HEK293 (cell line): Measurements from ENCODE around the gene CCNG2.

ENCODE experiments used
- CTCF ChIA-PET: fragments of 350-600 bp; formaldehyde crosslinking; extraction: SDS; loops from one replicate; lab custom pipeline; 2021; ENCODE audit warnings: antibody characterized with exemption; lab: Yijun Ruan, JAX
- POLR2A ChIA-PET: fragments of 300-600 bp; formaldehyde crosslinking; extraction: SDS; loops from one replicate; lab custom pipeline; 2020; ENCODE audit warnings: antibody characterized with exemption, inconsistent platforms; lab: Yijun Ruan, JAX
- H3K27ac ChIP-seq: fragments of 200-500 bp; sonication (Bioruptor generic); 2 replicates; pipeline ENCODE4 v1.5.1; 2014; ENCODE audit warnings: low read depth, low read length, control low read depth, inconsistent platforms; ENCODE audit errors: extremely low read depth
- H3K36me3 ChIP-seq, 2 experiments: fragments of 200-500 bp in 1 of 2; sonication (Bioruptor generic) in 1 of 2; 1 replicate in 1 of 2; 2 replicates in 1 of 2; pipeline ENCODE4 v1.5.1; 2014 to 2017; ENCODE audit warnings: inconsistent platforms in 2 of 2, low read length in 2 of 2; ENCODE audit not compliant: control insufficient read depth in 2 of 2, insufficient read depth in 1 of 2
- H3K4me1 ChIP-seq: fragments of 200-500 bp; sonication (Bioruptor generic); 2 replicates; pipeline ENCODE4 v1.5.1; 2014; ENCODE audit warnings: mild to moderate bottlenecking, low read length, inconsistent platforms; ENCODE audit not compliant: control insufficient read depth, insufficient read depth
- H3K4me3 ChIP-seq: 2 replicates; pipeline ENCODE4 v1.5.1; 2011; ENCODE audit warnings: low read depth, mild to moderate bottlenecking, control low read depth, low read length, moderate library complexity
- H3K9me3 ChIP-seq: fragments of 200-500 bp; sonication (Bioruptor generic); 2 replicates; pipeline ENCODE4 v1.5.1; 2014; ENCODE audit warnings: low read depth, low read length, inconsistent platforms; ENCODE audit not compliant: control insufficient read depth, insufficient read depth
- GLI2 ChIP-seq: fragments of 450-650 bp; formaldehyde crosslinking; IDR thresholded peaks from 2 replicates; pipeline ENCODE4; 2017; ENCODE audit warnings: missing biosample characterization, missing genetic modification characterization, low read depth, borderline replicate concordance
- HOXC10 ChIP-seq: sonication (generic); formaldehyde crosslinking; IDR thresholded peaks from 2 replicates; pipeline ENCODE4 v1.8.1; 2023; ENCODE audit warnings: mild to moderate bottlenecking, missing genetic modification reagents
- KLF9 ChIP-seq: fragments of 450-650 bp; formaldehyde crosslinking; IDR thresholded peaks from 2 replicates; pipeline ENCODE4 v1.5.1; 2016; ENCODE audit warnings: missing biosample characterization, missing genetic modification characterization, low read depth
- MYNN ChIP-seq: fragments of 450-650 bp; formaldehyde crosslinking; IDR thresholded peaks from 2 replicates; pipeline ENCODE4 v1.5.1; 2016; ENCODE audit warnings: missing biosample characterization, missing genetic modification characterization, borderline replicate concordance
- OSR2 ChIP-seq: fragments of 450-650 bp; formaldehyde crosslinking; IDR thresholded peaks from 2 replicates; pipeline ENCODE4 v1.5.1; 2016; ENCODE audit warnings: missing biosample characterization, missing genetic modification characterization
- OVOL3 ChIP-seq: fragments of 450-650 bp; formaldehyde crosslinking; IDR thresholded peaks from 2 replicates; pipeline ENCODE4 v1.5.1; 2016; ENCODE audit warnings: missing biosample characterization, missing genetic modification characterization
- RBAK ChIP-seq: fragments of 450-650 bp; formaldehyde crosslinking; IDR thresholded peaks from 2 replicates; pipeline ENCODE4 v1.5.1; 2016; ENCODE audit warnings: missing biosample characterization, missing genetic modification characterization
- SETDB1 ChIP-seq: IDR thresholded peaks from one replicate; pipeline ENCODE4 v1.6.1; 2017; ENCODE audit warnings: mild to moderate bottlenecking, low read length, moderate library complexity, mixed read lengths; ENCODE audit not compliant: insufficient read length
- SP2 ChIP-seq: fragments of 450-650 bp; formaldehyde crosslinking; IDR thresholded peaks from 2 replicates; pipeline ENCODE4 v1.5.1; 2016; ENCODE audit warnings: missing biosample characterization, missing genetic modification characterization
- SP7 ChIP-seq: fragments of 450-650 bp; formaldehyde crosslinking; IDR thresholded peaks from 2 replicates; pipeline ENCODE4 v1.5.1; 2016; ENCODE audit warnings: missing biosample characterization, missing genetic modification characterization
- TRIM28 ChIP-seq: IDR thresholded peaks from 2 replicates; pipeline ENCODE4 v1.6.1; 2011; ENCODE audit warnings: low read length, control low read depth, borderline replicate concordance
- YY1 ChIP-seq: fragments of 450-650 bp; formaldehyde crosslinking; IDR thresholded peaks from 2 replicates; pipeline ENCODE4 v1.5.1; 2018; ENCODE audit warnings: missing biosample characterization, missing genetic modification characterization
- ZBTB17 ChIP-seq: fragments of 450-650 bp; formaldehyde crosslinking; IDR thresholded peaks from 2 replicates; pipeline ENCODE4 v1.5.1; 2016; ENCODE audit warnings: missing biosample characterization, missing genetic modification characterization
- ZBTB21 ChIP-seq: fragments of 450-650 bp; formaldehyde crosslinking; IDR thresholded peaks from 2 replicates; pipeline ENCODE4 v1.5.1; 2017; ENCODE audit warnings: missing biosample characterization, missing genetic modification characterization
- ZEB2 ChIP-seq: fragments of 450-650 bp; formaldehyde crosslinking; IDR thresholded peaks from 2 replicates; pipeline ENCODE4 v1.5.1; 2016; ENCODE audit warnings: missing biosample characterization, missing genetic modification characterization
- ZNF112 ChIP-seq: fragments of 450-650 bp; formaldehyde crosslinking; IDR thresholded peaks from 2 replicates; pipeline ENCODE4 v1.5.0; 2017; ENCODE audit warnings: missing biosample characterization, missing genetic modification characterization
- ZNF202 ChIP-seq: fragments of 450-650 bp; formaldehyde crosslinking; IDR thresholded peaks from 2 replicates; pipeline ENCODE4 v1.5.1; 2016; ENCODE audit warnings: missing biosample characterization, missing genetic modification characterization, borderline replicate concordance
- ZNF214 ChIP-seq: fragments of 450-650 bp; formaldehyde crosslinking; IDR thresholded peaks from 2 replicates; pipeline ENCODE4 v1.5.1; 2017; ENCODE audit warnings: missing biosample characterization, mild to moderate bottlenecking, missing genetic modification characterization, borderline replicate concordance
- ZNF23 ChIP-seq: fragments of 450-650 bp; formaldehyde crosslinking; IDR thresholded peaks from 2 replicates; pipeline ENCODE4 v1.5.1; 2016; ENCODE audit warnings: missing biosample characterization, missing genetic modification characterization, borderline replicate concordance
- ZNF24 ChIP-seq: fragments of 450-650 bp; formaldehyde crosslinking; IDR thresholded peaks from 2 replicates; pipeline ENCODE4 v1.5.1; 2016; ENCODE audit warnings: missing biosample characterization, missing genetic modification characterization
- ZNF302 ChIP-seq: fragments of 450-650 bp; formaldehyde crosslinking; IDR thresholded peaks from 2 replicates; pipeline ENCODE4 v1.5.1; 2016; ENCODE audit warnings: missing biosample characterization, missing genetic modification characterization, low read depth
- ZNF341 ChIP-seq: fragments of 450-650 bp; formaldehyde crosslinking; IDR thresholded peaks from 2 replicates; pipeline ENCODE4; 2016; ENCODE audit warnings: low read depth, missing biosample characterization, missing genetic modification characterization
- ZNF404 ChIP-seq: fragments of 450-650 bp; formaldehyde crosslinking; IDR thresholded peaks from 2 replicates; pipeline ENCODE4 v1.5.1; 2017; ENCODE audit warnings: missing biosample characterization, missing genetic modification characterization
- ZNF529 ChIP-seq: fragments of 450-650 bp; formaldehyde crosslinking; IDR thresholded peaks from 2 replicates; pipeline ENCODE4 v1.5.1; 2017; ENCODE audit warnings: missing genetic modification characterization, missing biosample characterization; ENCODE audit not compliant: insufficient replicate concordance
- ZNF548 ChIP-seq: fragments of 450-650 bp; formaldehyde crosslinking; IDR thresholded peaks from 2 replicates; pipeline ENCODE4 v1.5.1; 2016; ENCODE audit warnings: missing biosample characterization, missing genetic modification characterization
- ZNF561 ChIP-seq: fragments of 450-650 bp; IDR thresholded peaks from 2 replicates; pipeline ENCODE4 v1.5.1; 2018; ENCODE audit warnings: missing biosample characterization, missing genetic modification characterization, borderline replicate concordance
- TF ChIP-seq, protein P1 (sequence below): fragments of 450-650 bp; formaldehyde crosslinking; IDR thresholded peaks from 2 replicates; pipeline ENCODE4 v1.5.1; 2016; ENCODE audit warnings: missing biosample characterization, missing genetic modification characterization
- TF ChIP-seq, protein P2 (sequence below): fragments of 450-650 bp; formaldehyde crosslinking; IDR thresholded peaks from 2 replicates; pipeline ENCODE4 v1.5.1; 2016; ENCODE audit warnings: missing biosample characterization, missing genetic modification characterization
- TF ChIP-seq, protein P3 (sequence below): fragments of 450-650 bp; formaldehyde crosslinking; IDR thresholded peaks from 2 replicates; pipeline ENCODE4 v1.5.1; 2017; ENCODE audit warnings: missing biosample characterization, mild to moderate bottlenecking, missing genetic modification characterization, moderate library complexity
- TF ChIP-seq, protein P4 (sequence below): fragments of 450-650 bp; formaldehyde crosslinking; IDR thresholded peaks from 2 replicates; pipeline ENCODE4 v1.5.1; 2016; ENCODE audit warnings: missing biosample characterization, missing genetic modification characterization

The CCNG2 gene

DNA sequence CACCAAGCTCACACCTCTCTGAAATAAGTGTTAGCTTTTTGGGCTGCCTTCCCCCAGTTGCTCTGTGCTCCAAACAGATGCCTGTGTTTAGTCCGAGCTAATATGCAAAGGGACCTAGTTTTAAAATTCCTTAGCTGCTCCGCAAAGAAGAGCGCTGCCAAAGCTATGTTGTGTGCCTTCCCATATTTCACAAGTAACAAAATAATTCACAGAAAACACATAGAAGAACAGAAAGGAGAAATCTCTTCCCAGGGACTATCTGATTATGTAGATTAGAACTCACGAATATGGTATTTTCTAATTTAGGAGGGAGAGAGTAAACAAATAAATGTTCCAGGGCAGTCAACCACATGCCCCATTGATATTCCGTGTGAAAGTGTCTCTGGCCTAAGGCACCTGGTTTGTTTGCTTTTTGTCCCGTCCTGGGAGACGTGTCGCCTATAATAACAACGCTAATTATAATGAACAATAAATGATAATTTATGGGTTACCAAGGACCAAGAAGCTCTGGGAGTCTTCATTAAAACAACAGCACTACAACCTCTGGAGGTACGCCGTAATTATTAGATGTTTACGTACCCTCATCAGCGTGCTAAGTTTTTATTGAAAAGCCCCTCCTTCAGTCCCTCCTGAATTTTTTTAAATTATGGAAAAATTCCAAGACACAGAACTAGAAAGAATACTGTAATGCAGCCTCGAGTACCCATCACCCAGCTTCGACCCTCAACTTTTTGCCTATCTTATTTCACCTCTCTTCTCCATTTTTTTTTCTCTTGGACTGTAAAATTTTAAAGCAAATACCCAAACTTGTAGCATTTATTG is 1.2 kb upstream of the CCNG2 start (continued):
- TF ChIP-seq, protein P1, sequence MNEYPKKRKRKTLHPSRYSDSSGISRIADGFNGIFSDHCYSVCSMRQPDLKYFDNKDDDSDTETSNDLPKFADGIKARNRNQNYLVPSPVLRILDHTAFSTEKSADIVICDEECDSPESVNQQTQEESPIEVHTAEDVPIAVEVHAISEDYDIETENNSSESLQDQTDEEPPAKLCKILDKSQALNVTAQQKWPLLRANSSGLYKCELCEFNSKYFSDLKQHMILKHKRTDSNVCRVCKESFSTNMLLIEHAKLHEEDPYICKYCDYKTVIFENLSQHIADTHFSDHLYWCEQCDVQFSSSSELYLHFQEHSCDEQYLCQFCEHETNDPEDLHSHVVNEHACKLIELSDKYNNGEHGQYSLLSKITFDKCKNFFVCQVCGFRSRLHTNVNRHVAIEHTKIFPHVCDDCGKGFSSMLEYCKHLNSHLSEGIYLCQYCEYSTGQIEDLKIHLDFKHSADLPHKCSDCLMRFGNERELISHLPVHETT = no peak
- TF ChIP-seq OVOL3 (tag by site-specific recombination) (no peak), OSR2 (tag by site-specific recombination) (peak; percentile 48; the same call in 1 of the 2 replicates), ZEB2 (tag by site-specific recombination) (no peak), SETDB1 (no peak), KLF9 (tag by site-specific recombination) (no peak), ZNF202 (tag by site-specific recombination) (no peak), SP7 (tag by site-specific recombination) (peak; percentile 89), TRIM28 (no peak), ZBTB17 (tag by site-specific recombination) (peak; percentile 53)
- TF ChIP-seq, protein P2, sequence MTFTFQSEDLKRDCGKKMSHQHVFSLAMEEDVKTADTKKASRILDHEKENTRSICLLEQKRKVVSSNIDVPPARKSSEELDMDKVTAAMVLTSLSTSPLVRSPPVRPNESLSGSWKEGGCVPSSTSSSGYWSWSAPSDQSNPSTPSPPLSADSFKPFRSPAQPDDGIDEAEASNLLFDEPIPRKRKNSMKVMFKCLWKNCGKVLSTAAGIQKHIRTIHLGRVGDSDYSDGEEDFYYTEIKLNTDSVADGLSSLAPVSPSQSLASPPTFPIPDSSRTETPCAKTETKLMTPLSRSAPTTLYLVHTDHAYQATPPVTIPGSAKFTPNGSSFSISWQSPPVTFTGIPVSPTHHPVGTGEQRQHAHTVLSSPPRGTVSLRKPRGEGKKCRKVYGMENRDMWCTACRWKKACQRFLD (tag by site-specific recombination) = no peak
- TF ChIP-seq, protein P3, sequence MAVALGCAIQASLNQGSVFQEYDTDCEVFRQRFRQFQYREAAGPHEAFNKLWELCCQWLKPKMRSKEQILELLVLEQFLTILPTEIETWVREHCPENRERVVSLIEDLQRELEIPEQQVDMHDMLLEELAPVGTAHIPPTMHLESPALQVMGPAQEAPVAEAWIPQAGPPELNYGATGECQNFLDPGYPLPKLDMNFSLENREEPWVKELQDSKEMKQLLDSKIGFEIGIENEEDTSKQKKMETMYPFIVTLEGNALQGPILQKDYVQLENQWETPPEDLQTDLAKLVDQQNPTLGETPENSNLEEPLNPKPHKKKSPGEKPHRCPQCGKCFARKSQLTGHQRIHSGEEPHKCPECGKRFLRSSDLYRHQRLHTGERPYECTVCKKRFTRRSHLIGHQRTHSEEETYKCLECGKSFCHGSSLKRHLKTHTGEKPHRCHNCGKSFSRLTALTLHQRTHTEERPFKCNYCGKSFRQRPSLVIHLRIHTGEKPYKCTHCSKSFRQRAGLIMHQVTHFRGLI (tag by site-specific recombination) = no peak

DNA sequence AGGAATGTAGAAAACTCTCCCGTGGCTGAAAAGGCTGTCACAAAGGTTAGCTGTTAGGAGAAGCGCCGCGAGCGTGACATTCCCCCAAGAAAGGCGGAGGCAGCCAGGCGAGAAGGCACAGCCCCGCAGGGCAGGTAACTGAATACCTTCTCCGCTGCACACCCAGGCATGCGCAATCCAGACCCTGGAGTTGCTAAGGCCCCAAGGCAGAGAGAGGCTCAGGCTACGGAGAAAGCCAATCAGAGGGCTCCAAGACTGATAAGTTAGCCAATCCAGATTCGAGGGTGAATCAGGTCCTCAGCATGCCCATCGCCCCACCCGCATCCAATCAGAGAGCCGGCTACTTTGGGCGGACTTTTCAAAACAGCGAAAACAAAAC is 485 bp upstream of the CCNG2 start:
- Histone ChIP-seq H3K4me3 (peak overlapping the region; percentile 92), H3K36me3 (peaks cover 7 to 31% of the 10 kb centered on the region in 2 experiments; a peak in 2 of 3 replicates), H3K9me3 (no peaks in the 10 kb centered on the region), H3K27ac (peak overlapping the region; percentile 97), H3K4me1 (no peaks in the 10 kb centered on the region)
- ChIA-PET POLR2A (interaction anchor here (0.6 to 3.6 kb wide), 4 partner anchors 13 to 82 kb away, joined by 3 to 19 read pairs (median 5); partner anchors contain the start of gene CCNI), CTCF (interaction anchor here (0.7 to 2.3 kb wide), 5 partner anchors 59 to 314 kb away, joined by 3 to 6 read pairs (median 3); partner anchors contain the start of gene CCNI)
- 0 out of 2 replicates have a peak, but pooled peaks have one; percentile 34 for TF ChIP-seq ZEB2 (tag by site-specific recombination)
- TF ChIP-seq ZNF214 = no peak
- no peak for TF ChIP-seq RBAK (tag by site-specific recombination)
- TF ChIP-seq ZNF548 (tag by site-specific recombination) = no peak
- TF ChIP-seq, protein P4, sequence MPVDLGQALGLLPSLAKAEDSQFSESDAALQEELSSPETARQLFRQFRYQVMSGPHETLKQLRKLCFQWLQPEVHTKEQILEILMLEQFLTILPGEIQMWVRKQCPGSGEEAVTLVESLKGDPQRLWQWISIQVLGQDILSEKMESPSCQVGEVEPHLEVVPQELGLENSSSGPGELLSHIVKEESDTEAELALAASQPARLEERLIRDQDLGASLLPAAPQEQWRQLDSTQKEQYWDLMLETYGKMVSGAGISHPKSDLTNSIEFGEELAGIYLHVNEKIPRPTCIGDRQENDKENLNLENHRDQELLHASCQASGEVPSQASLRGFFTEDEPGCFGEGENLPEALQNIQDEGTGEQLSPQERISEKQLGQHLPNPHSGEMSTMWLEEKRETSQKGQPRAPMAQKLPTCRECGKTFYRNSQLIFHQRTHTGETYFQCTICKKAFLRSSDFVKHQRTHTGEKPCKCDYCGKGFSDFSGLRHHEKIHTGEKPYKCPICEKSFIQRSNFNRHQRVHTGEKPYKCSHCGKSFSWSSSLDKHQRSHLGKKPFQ (tag by site-specific recombination) = no peak
- no peak for TF ChIP-seq YY1
- TF ChIP-seq ZNF24 (tag by site-specific recombination) = no peak
- TF ChIP-seq ZNF112 (tag by site-specific recombination) = no peak
- no peak for TF ChIP-seq ZNF302 (tag by site-specific recombination)
- no peak for TF ChIP-seq ZNF404 (tag by site-specific recombination)
- TF ChIP-seq ZNF202 (tag by site-specific recombination) = no peak
- no peak for TF ChIP-seq ZNF529 (tag by site-specific recombination)
- TF ChIP-seq SP2 (tag by site-specific recombination) = peak; percentile 84
- TF ChIP-seq ZBTB21 = no peak
- TF ChIP-seq TRIM28 = no peak
- no peak for TF ChIP-seq ZNF23
- TF ChIP-seq HOXC10 (CRISPR knock-in tag) = no peak
- peak; percentile 83 for TF ChIP-seq ZNF341 (tag by site-specific recombination)
- no peak for TF ChIP-seq ZNF561 (tag by site-specific recombination)
- TF ChIP-seq GLI2 = no peak
- TF ChIP-seq MYNN (tag by site-specific recombination) = no peak
